ENCODE results near the gene ZNF397.

DNA sequence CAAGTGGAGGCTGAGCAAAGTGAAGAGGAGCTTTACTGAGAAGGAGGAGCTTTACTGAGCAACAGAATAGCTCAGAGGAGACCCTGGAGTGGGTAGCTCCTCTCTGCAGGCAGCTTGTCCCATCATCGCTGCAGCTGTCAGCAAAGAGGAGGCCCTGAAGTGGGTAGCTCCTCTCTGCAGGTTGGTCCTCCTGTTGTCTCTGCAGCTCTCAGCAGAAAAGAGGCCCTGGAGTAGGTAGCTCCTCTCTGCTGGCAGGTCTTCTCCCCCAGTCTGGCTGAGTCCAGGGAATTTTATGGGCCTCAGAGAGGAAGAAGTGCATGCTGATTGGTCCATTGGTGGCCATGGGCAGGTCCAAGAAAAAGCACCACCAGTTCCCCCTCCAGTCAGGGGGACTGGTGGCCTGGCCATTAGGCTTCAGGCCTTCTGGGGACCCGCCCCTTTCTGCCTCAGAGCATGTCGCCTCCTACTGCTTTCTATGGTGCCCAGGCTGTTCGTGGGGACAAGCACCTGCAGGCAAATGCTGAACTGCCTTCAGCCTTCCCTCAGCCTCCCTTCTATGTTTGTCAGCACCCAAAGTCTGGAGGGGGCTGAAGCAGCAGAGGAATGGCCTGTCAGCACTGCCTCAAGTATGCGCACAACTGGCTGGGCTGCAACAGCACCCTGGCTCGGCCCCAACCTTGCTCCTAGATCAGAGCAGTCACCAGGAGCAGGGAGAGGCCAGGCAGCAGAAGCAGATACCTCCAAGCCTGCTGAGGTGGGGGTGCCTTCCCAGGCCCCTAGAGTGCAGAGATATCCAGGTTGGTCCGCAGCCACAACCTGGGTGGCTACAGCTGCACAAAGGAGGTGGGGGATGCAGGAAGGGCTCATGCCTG, 43.3 kb downstream of the ZNF397 start:
- TF ChIP-seq EZH2 (IDR thresholded peaks at IDR 0.05; ENCODE audit: borderline replicate concordance, low read depth, low read length, severe bottlenecking) (no peak), CTCF (IDR thresholded peaks at IDR 0.05; ENCODE audit: extremely low read depth in 1 of 2, insufficient read depth in 1 of 2, low read depth in 1 of 2, low read length in 2 of 2) (no peak), POLR2A (IDR thresholded peaks at IDR 0.05; ENCODE audit: low read depth, low read length) (no peak), MYC (IDR thresholded peaks at IDR 0.05; ENCODE audit: low read depth, low read length) (no peak), FOS (IDR thresholded peaks at IDR 0.05; ENCODE audit: borderline replicate concordance, insufficient read depth, low read length) (no peak), POLR2AphosphoS5 (IDR thresholded peaks at IDR 0.05; ENCODE audit: insufficient read depth, low read depth, low read length) (no peak), JUN (IDR thresholded peaks at IDR 0.05; ENCODE audit: borderline replicate concordance, insufficient read depth, insufficient read length, low read depth) (no peak), GATA2 (IDR thresholded peaks at IDR 0.05; ENCODE audit: insufficient read depth, insufficient read length, low read depth, low read length) (no peak)
- TF ChIP-seq, protein P1, sequence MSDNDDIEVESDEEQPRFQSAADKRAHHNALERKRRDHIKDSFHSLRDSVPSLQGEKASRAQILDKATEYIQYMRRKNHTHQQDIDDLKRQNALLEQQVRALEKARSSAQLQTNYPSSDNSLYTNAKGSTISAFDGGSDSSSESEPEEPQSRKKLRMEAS (IDR thresholded peaks at IDR 0.05; ENCODE audit: insufficient read depth, insufficient read length), result no peak

Data from endothelial cell of umbilical vein (primary cell).